HG03520 (cell line): ENCODE results near the gene DHX40.
"Not testable (repeated sequence)": the region's sequence is repeated elsewhere in the genome, so short reads cannot be mapped to it uniquely, and the experiment has no call there.

Source experiments
- ATAC-seq: cut with Tn5 transposase; IDR thresholded peaks from one replicate; pipeline ENCODE4 v1.9.1; 2021; ENCODE audit warnings: mild to moderate bottlenecking, moderate library complexity; ENCODE audit not compliant: unreplicated experiment

The DHX40 gene

DNA sequence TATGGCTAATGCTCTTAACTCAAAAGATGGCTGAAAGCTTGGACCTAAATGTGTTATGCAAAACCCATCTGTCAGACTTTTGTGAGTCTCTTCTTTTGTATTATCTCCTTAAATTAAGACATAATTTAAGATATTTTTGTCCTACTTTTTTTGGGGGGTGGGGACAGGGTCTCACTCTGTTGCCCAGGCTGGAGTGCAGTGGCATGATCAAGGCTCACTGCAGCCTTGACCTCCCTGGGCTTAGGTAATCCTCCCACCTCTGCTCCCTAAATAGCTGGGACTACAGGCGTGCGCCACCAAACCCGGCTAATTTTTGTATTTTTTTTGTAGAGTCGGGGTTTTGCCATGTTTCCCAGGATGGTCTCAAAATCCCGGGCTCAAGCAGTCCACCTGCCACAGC is 61.3 kb downstream of the DHX40 start:
- ATAC-seq, result no peak

- ATAC-seq, result no peak
Measured at GRCh38 chr17:59627274-59627673, 61.9 kb downstream of the DHX40 start.

GRCh38 chr17:59627770-59628171 is 62.4 kb downstream of the DHX40 start:
- no peak for ATAC-seq

- no peak for ATAC-seq
Measured at GRCh38 chr17:59629174-59629573, 63.8 kb downstream of the DHX40 start.

GRCh38 chr17:59631276-59631675 is 65.9 kb downstream of the DHX40 start:
- no peak for ATAC-seq

DNA sequence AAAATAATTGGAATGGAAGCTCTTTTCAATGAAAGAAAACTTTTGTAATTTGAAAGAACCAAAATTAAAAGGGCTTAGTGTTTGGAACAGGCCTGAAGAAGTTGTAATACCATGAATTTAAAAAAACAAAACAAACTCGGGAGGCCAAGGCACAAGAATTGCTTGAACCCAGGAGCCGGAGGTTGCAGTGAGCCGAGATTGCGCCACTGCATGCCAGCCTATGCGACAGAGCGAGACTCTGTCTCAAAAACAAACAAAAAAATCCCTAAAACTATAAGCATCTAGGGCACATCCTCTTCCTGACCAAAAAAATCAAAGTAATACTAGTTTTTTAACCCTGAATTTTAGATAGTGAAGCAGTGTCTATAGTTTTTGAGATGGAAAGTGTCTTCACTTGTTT is 67.0 kb downstream of the DHX40 start:
- ATAC-seq, result no peak

DNA sequence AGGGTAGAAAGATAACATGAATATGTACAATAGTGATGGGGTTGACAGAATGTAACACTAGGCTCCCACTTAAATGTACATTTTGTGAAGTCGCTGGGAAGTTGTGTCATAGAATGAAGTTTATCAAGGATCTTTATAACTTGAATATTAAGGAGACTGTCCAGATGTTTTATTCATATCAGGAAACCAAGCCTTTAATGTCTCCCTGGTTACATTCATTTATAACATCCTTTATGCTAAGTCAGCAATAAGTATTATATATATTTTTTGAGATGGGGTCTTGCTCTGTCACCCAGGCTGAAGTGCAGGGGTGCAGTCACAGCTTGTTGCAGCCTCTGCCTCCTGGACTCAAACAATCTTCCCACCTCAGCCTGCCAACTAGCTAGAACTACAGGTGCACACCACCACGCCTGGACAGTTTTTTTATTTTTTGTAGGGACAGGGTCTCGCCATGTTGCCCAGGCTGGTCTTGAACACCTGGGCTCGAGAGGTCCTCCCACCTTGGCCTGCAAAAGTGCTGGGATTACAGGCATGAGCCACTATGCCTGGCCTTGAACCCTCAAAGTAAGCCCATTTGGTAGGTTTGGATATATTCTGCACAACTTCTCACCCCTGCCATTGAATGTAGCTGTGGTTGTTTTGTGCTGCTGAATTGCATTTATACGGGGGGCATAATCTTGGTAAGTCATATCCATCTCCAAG is 68.4 kb downstream of the DHX40 start:
- ATAC-seq, result no peak

GRCh38 chr17:59634632-59635541 is 69.5 kb downstream of the DHX40 start:
- ATAC-seq, result no peak

- no peak for ATAC-seq
Measured at GRCh38 chr17:59637611-59638310, 72.4 kb downstream of the DHX40 start.

- ATAC-seq, result no peak
Measured at GRCh38 chr17:59638553-59638952, 73.1 kb downstream of the DHX40 start.

DNA sequence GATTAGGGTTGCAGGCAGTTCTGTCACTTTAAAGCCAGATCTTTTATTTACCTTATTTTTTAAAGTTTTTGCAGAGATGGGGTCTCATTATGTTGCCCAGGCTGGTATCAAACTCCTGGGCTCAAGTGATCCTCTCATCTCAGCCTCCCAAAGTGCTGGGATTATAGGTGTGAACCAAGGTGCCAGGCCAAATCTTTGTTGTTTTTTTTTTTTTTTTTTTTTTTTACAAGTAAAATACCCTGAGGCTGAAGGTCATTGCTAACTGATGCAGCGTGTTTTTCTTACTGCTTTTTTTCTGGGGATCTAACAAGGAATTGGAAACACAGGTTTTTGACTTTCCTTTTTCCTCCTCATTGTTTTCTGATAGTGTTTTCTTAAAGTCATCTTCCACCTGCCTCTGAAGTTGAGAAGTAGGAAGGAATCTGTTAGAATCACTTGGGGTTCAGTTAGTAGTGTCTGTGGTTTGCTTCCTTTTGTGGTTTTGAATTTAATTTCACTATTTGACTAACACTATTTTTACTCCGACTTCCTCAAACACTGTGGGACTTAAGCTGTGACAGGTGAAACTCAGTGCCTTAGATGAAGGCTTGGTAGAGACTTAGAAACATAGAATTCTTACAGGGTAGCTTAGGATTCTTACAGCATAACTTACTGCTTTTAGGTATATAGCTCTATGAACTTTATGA is 76.5 kb downstream of the DHX40 start:
- peak; percentile 79 for ATAC-seq

DNA sequence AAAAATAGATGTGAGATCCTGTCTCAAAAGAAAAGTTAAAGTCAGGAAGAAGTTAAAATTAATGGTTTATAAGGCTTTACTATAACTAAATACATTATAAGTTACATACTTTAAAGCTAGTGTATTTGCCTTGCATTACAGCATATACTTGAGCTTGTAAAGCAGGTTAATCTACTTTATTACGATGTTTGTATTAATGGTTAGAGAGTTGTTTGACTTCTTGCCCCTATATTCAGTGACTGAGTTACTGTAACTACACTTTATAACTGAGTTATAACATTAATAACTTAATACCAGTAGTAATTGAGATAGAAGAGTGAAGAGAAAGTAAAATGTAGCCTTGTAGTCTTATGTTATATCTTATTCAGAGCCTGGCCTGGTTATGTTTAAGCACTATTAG is 77.2 kb downstream of the DHX40 start:
- peak; percentile 6 for ATAC-seq

- no peak for ATAC-seq
Measured at GRCh38 chr17:59643159-59644140, 78.0 kb downstream of the DHX40 start.

DNA sequence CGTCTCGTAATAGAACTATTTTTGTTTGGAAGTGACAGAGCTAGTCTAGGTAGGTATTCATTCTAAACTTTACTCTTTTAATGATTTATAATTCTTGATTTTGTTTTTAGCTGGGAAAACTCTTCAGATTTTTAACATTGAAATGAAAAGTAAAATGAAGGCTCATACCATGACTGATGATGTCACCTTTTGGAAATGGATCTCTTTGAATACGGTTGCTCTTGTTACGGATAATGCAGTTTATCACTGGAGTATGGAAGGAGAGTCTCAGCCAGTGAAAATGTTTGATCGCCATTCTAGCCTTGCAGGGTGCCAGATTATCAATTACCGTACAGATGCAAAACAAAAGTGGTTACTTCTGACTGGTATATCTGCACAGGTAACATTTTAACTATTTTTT is 81.9 kb downstream of the DHX40 start:
- no peak for ATAC-seq

GRCh38 chr17:59649886-59650285 is 84.5 kb downstream of the DHX40 start:
- no peak for ATAC-seq

- no peak for ATAC-seq
Measured at GRCh38 chr17:59650642-59651041, 85.2 kb downstream of the DHX40 start.

GRCh38 chr17:59651346-59651745 is 85.9 kb downstream of the DHX40 start:
- no peak for ATAC-seq

GRCh38 chr17:59652119-59652518 is 86.7 kb downstream of the DHX40 start:
- ATAC-seq, result no peak

DNA sequence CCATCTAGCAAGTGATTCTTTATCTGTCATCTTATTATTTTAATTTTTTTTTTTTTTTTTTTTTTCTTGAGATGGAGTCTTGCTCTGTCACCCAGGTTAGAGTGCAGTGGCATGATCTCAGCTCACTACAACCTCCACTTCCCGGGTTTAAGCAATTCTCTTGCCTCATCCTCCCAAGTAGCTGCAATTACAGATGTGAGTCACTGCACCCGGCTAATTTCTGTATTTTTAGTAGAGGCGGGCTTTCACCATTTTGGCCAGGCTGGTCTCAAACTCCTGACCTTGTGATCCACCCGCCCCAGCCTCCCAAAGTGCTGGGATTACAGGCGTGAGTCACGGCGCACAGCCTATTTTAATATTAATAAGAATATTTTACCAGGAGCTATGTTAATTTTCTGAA is 91.2 kb downstream of the DHX40 start:
- not testable (repeated sequence) for ATAC-seq
